Gastrocnemius medialis (tissue), 4 donors: ENCODE measurements around the gene MRPL2. TPM values are rescaled to one million over a fixed set of nuclear protein-coding genes. Genes with fewer than 3 reads are reported as not detected.

Experiments
- ATAC-seq, 2 donors: fragments of 150-250 bp; one replicate each; pipeline ENCODE4 v1.9.1; 2016
- DNase-seq, 2 donors: peaks; one replicate each; pipeline ENCODE4 v3.0.0-alpha.2; 2019
- H3K27ac ChIP-seq, 4 donors: fragments of 200-600 bp; sonication (generic); 1 replicate in 1 of 4; 2 replicates in 3 of 4; pipeline ENCODE4 v1.5.1; 2016 to 2018; ENCODE audit warnings: mild to moderate bottlenecking in 2 of 4, moderate library complexity in 1 of 4
- H3K27me3 ChIP-seq, 3 donors: fragments of 200-600 bp; sonication (generic) in 2 of 3; 1 replicate in 1 of 3; 2 replicates in 2 of 3; pipeline versions ENCODE4 v1.5.1 to v1.6.0; 2016 to 2019; ENCODE audit warnings: mild to moderate bottlenecking in 1 of 3, moderate library complexity in 1 of 3
- H3K36me3 ChIP-seq, 2 donors: fragments of 200-600 bp; sonication (generic) in 1 of 2; one replicate each; pipeline ENCODE4 v1.5.1; 2017 to 2018
- H3K4me1 ChIP-seq, 2 donors: fragments of 200-600 bp; sonication (generic) in 1 of 2; one replicate each; pipeline ENCODE4 v1.5.1; 2016 to 2017; ENCODE audit warnings: mild to moderate bottlenecking in 2 of 2
- H3K4me3 ChIP-seq, 4 donors: fragments of 200-600 bp; sonication (generic) in 3 of 4; 1 replicate in 1 of 4; 2 replicates in 3 of 4; pipeline ENCODE4 v1.5.1; 2016 to 2019; ENCODE audit warnings: mild to moderate bottlenecking in 2 of 4
- H3K9me3 ChIP-seq, 3 donors: fragments of 200-600 bp; sonication (generic) in 2 of 3; 1 replicate in 1 of 3; 2 replicates in 2 of 3; pipeline ENCODE4 v1.5.1; 2016 to 2019
- POLR2A ChIP-seq, 2 donors: fragments of 450-650 bp; IDR thresholded peaks; one replicate each; pipeline ENCODE4 v1.6.1; 2017; ENCODE audit warnings: antibody characterized with exemption in 2 of 2, mild to moderate bottlenecking in 2 of 2, moderate library complexity in 2 of 2
- in situ Hi-C, 4 donors: fragments of 200-750 bp; cut with MboI; loops; one replicate each; pipeline versions ENCODE4 v1.15.0 to v1.8.0; 2017; ENCODE audit warnings: low sequenced_read_pairs in 4 of 4
- intact Hi-C: fragments of 100-400 bp; cut with DNase I; formaldehyde crosslinking; loops from one replicate; pipeline ENCODE4 v1.15.1; 2023; ENCODE audit warnings: low total_unique reads
- total RNA-seq, 4 donors: library from RNA; depleted of rRNA; stranded (reverse); fragments of >200 nt; gene quantifications; one replicate each; pipeline versions ENCODE4 v1.1.0 to v1.2.3, GENCODE V29; 2016
- TF ChIP-seq, protein P1 (sequence below), 5 experiments: fragments of 450-650 bp in 3 of 5; fragments of 200-600 bp in 2 of 5; sonication (generic) in 2 of 5; IDR thresholded peaks in 4 of 5; conservative IDR thresholded peaks in 1 of 5; 1 replicate in 4 of 5; 2 replicates in 1 of 5; pipeline ENCODE4 v1.5.1; 2016 to 2019; ENCODE audit warnings: antibody characterized with exemption in 5 of 5, mild to moderate bottlenecking in 3 of 5, moderate library complexity in 3 of 5

The MRPL2 gene
- total RNA-seq, 4 donors from 2014 or later: 34.1 to 64.9 (median 41.1) TPM

- intact Hi-C loops (no loop called here), in situ Hi-C loops (no loop called here)
- Histone ChIP-seq H3K4me1 (no peaks in the 10 kb centered on the region), H3K27ac (no peak overlapping the region), H3K9me3 (no peaks in the 10 kb centered on the region), H3K27me3 (no peaks in the 10 kb centered on the region), H3K4me3 (no peak overlapping the region), H3K36me3 (no peaks in the 10 kb centered on the region)
- DNase-seq (no peak), ATAC-seq (no peak)
- TF ChIP-seq POLR2A (IDR thresholded peaks at IDR 0.05): no peak
- TF ChIP-seq, protein P1, sequence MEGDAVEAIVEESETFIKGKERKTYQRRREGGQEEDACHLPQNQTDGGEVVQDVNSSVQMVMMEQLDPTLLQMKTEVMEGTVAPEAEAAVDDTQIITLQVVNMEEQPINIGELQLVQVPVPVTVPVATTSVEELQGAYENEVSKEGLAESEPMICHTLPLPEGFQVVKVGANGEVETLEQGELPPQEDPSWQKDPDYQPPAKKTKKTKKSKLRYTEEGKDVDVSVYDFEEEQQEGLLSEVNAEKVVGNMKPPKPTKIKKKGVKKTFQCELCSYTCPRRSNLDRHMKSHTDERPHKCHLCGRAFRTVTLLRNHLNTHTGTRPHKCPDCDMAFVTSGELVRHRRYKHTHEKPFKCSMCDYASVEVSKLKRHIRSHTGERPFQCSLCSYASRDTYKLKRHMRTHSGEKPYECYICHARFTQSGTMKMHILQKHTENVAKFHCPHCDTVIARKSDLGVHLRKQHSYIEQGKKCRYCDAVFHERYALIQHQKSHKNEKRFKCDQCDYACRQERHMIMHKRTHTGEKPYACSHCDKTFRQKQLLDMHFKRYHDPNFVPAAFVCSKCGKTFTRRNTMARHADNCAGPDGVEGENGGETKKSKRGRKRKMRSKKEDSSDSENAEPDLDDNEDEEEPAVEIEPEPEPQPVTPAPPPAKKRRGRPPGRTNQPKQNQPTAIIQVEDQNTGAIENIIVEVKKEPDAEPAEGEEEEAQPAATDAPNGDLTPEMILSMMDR (IDR thresholded peaks at IDR 0.05 in 4 of 5, conservative IDR thresholded peaks at IDR 0.05 in 1 of 5): no peak
Measured at GRCh38 chr6:43101497-43101896, 42.3 kb upstream of the MRPL2 start.

GRCh38 chr6:43097502-43097901 is 38.3 kb upstream of the MRPL2 start:
- TF ChIP-seq POLR2A (IDR thresholded peaks at IDR 0.05): no peak
- TF ChIP-seq, protein P1 (IDR thresholded peaks at IDR 0.05 in 4 of 5, conservative IDR thresholded peaks at IDR 0.05 in 1 of 5): no peak
- intact Hi-C loops (no loop called here), in situ Hi-C loops (no loop called here)
- ATAC-seq (no peak), DNase-seq (no peak)
- Histone ChIP-seq H3K27ac (no peak overlapping the region), H3K4me1 (no peaks in the 10 kb centered on the region), H3K4me3 (no peak overlapping the region), H3K36me3 (no peaks in the 10 kb centered on the region), H3K9me3 (no peaks in the 10 kb centered on the region), H3K27me3 (no peaks in the 10 kb centered on the region)

GRCh38 chr6:43097098-43097489 is 37.9 kb upstream of the MRPL2 start:
- Histone ChIP-seq H3K4me1 (no peaks in the 10 kb centered on the region), H3K9me3 (no peaks in the 10 kb centered on the region), H3K27me3 (no peaks in the 10 kb centered on the region), H3K27ac (no peak overlapping the region), H3K36me3 (no peaks in the 10 kb centered on the region), H3K4me3 (no peak overlapping the region)
- TF ChIP-seq, protein P1 (IDR thresholded peaks at IDR 0.05 in 4 of 5, conservative IDR thresholded peaks at IDR 0.05 in 1 of 5): no peak
- no peak for TF ChIP-seq POLR2A (IDR thresholded peaks at IDR 0.05)
- ATAC-seq: no peak
- intact Hi-C loops: no loop called here
- in situ Hi-C loops: no loop called here
- DNase-seq: no peak

GRCh38 chr6:43096451-43097097 is 37.3 kb upstream of the MRPL2 start:
- ATAC-seq (no peak), DNase-seq (no peak)
- intact Hi-C loops: no loop called here
- Histone ChIP-seq H3K4me3 (no peak overlapping the region), H3K27me3 (no peaks in the 10 kb centered on the region), H3K9me3 (no peaks in the 10 kb centered on the region), H3K27ac (no peak overlapping the region), H3K4me1 (no peaks in the 10 kb centered on the region), H3K36me3 (no peaks in the 10 kb centered on the region)
- in situ Hi-C loops: no loop called here
- no peak for TF ChIP-seq POLR2A (IDR thresholded peaks at IDR 0.05)
- TF ChIP-seq, protein P1 (IDR thresholded peaks at IDR 0.05 in 4 of 5, conservative IDR thresholded peaks at IDR 0.05 in 1 of 5): no peak

DNA sequence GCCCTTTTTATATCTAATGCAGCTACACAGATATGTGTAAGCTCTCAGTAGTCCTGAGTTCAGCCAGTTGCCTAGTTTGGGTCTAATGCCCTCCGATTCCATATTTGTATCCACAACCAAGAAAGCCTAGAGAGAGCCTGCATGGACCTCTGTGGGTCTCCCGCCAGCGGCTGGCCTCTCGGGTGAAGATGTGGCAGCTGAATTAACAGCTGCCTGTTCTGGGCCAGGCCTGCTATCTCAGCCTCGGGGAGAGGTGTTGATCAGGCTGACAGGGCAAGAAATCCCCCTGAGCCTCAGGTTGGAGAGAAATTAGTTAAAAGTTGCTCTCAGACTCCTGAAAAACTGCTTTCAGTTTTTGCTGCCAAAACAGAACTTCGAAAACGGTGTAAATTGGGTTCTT is 36.7 kb upstream of the MRPL2 start:
- no peak for TF ChIP-seq POLR2A (IDR thresholded peaks at IDR 0.05)
- TF ChIP-seq, protein P1 (IDR thresholded peaks at IDR 0.05 in 4 of 5, conservative IDR thresholded peaks at IDR 0.05 in 1 of 5): no peak
- H3K36me3 ChIP-seq: no peaks in the 10 kb centered on the region
- no peak for DNase-seq
- no peak for ATAC-seq
- no peak overlapping the region for H3K27ac ChIP-seq
- H3K4me3 ChIP-seq: no peak overlapping the region
- intact Hi-C loops (no loop called here), in situ Hi-C loops (no loop called here)
- H3K27me3 ChIP-seq: no peaks in the 10 kb centered on the region
- H3K9me3 ChIP-seq: no peaks in the 10 kb centered on the region
- no peaks in the 10 kb centered on the region for H3K4me1 ChIP-seq
